AG04450 (cell line): ENCODE measurements around the gene OR10A5. TPM values are rescaled to one million over a fixed set of nuclear protein-coding genes. Genes with fewer than 3 reads are reported as not detected.
"Not testable (repeated sequence)": the region's sequence is repeated elsewhere in the genome, so short reads cannot be mapped to it uniquely, and the experiment has no call there.

Experiments used
- CTCF ChIA-PET: fragments of 300-600, 350-600 bp; formaldehyde crosslinking; extraction: SDS; loops from one replicate; lab custom pipeline; 2022; ENCODE audit warnings: antibody characterized with exemption, inconsistent platforms; lab: Charles Lee
- POLR2A ChIA-PET: fragments of 350-600 bp; formaldehyde crosslinking; extraction: SDS; loops from one replicate; lab custom pipeline; 2021; ENCODE audit warnings: antibody characterized with exemption, inconsistent platforms; lab: Yijun Ruan, JAX
- DNase-seq: peaks from one replicate; pipeline ENCODE4 v3.0.0-alpha.2; 2011; ENCODE audit warnings: low read depth, low spot score
- H3K27ac ChIP-seq: one replicate; pipeline ENCODE4 v1.5.1; 2012; ENCODE audit warnings: low read depth, low read length, control low read depth
- H3K27me3 ChIP-seq: one replicate; pipeline ENCODE4 v1.6.0; 2012; ENCODE audit warnings: low read length; ENCODE audit not compliant: control insufficient read depth, insufficient read depth
- H3K4me3 ChIP-seq: 2 replicates; pipeline ENCODE4 v1.5.1; 2011; ENCODE audit warnings: mild to moderate bottlenecking, low read depth, low read length, control low read depth
- H3K9me3 ChIP-seq: 2 replicates; pipeline ENCODE4 v1.5.1; 2012; ENCODE audit warnings: low read length; ENCODE audit not compliant: control insufficient read depth, insufficient read depth
- polyA minus RNA-seq: library from RNA; depleted of rRNA, polyadenylated mRNA; stranded (reverse); fragments of >200 nt; gene quantifications from 2 replicates; pipeline ENCODE4 v1.2.3, GENCODE V29; 2011; rRNA and poly(A)+ RNA removed
- polyA plus RNA-seq: library from polyadenylated mRNA; depleted of rRNA; stranded (reverse); fragments of >200 nt; gene quantifications from 2 replicates; pipeline ENCODE4 v1.2.3, GENCODE V29; 2011; rRNA removed
- TF ChIP-seq, protein P1 (sequence below): IDR thresholded peaks from 2 replicates; pipeline ENCODE4 v1.5.1; 2011; ENCODE audit warnings: low read depth, low read length, control low read depth, inconsistent platforms

The OR10A5 gene, protein sequence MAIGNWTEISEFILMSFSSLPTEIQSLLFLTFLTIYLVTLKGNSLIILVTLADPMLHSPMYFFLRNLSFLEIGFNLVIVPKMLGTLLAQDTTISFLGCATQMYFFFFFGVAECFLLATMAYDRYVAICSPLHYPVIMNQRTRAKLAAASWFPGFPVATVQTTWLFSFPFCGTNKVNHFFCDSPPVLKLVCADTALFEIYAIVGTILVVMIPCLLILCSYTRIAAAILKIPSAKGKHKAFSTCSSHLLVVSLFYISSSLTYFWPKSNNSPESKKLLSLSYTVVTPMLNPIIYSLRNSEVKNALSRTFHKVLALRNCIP
- polyA plus RNA-seq (not detected in 2 replicates), polyA minus RNA-seq (not detected in 2 replicates)

DNA sequence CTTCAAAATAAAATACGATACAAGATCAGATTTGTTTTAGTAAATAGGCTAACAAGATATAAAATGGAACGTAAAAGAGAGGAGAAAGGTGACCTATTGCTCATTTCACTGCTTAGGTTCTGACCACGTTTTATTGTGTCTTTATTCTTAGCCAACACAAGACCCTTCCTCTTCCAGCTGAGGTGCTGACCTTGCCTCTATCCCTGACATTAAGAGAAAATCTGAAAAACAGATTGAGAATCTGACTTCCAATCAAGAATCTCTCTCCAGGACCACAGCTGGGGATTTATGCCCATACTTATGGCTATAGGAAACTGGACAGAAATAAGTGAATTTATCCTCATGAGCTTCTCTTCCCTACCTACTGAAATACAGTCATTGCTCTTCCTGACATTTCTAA, at the start of gene OR10A5:
OR10A5 (plus strand) TSS at position 301 of the 400 bp plus-strand sequence; CDS start at position 301, 0 bp downstream.
- ChIA-PET POLR2A (no interaction called here), CTCF (interaction anchor here (1.0 kb wide), 1 partner anchor 33 kb away, joined by 3 read pairs; no protein-coding TSS in a partner anchor)
- TF ChIP-seq, protein P1, sequence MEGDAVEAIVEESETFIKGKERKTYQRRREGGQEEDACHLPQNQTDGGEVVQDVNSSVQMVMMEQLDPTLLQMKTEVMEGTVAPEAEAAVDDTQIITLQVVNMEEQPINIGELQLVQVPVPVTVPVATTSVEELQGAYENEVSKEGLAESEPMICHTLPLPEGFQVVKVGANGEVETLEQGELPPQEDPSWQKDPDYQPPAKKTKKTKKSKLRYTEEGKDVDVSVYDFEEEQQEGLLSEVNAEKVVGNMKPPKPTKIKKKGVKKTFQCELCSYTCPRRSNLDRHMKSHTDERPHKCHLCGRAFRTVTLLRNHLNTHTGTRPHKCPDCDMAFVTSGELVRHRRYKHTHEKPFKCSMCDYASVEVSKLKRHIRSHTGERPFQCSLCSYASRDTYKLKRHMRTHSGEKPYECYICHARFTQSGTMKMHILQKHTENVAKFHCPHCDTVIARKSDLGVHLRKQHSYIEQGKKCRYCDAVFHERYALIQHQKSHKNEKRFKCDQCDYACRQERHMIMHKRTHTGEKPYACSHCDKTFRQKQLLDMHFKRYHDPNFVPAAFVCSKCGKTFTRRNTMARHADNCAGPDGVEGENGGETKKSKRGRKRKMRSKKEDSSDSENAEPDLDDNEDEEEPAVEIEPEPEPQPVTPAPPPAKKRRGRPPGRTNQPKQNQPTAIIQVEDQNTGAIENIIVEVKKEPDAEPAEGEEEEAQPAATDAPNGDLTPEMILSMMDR = no peak
- H3K27me3 ChIP-seq = no peaks in the 10 kb centered on the region
- no peak within 1 kb of the TSS for H3K27ac ChIP-seq
- H3K4me3 ChIP-seq = no peak within 1 kb of the TSS
- no peaks in the 10 kb centered on the region for H3K9me3 ChIP-seq
- DNase-seq = no peak

DNA sequence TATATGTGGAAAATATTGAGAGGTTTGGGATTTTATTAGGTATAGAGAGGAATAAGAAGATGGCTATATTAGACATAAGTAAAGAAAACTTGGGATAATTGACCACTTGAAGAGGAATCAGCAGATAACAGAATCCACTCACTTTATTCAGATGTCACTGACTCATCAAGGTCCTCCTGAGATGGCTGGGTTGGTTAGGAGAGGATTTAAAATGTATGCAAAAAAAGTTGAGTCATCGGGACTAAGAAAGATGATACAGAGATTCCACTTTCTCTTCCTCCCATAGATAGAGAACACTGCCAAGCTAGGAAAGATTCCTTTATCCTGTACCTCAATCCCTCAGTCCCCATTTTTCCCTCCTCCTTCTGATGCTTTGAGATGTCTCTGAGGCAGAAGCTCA, 46.1 kb upstream of the OR10A5 start, which contains the start of gene OR6A2:
OR6A2 (minus strand) TSS at position 288 of the 400 bp plus-strand sequence. CDS start 3,981 bp downstream, outside the sequence.
- Histone ChIP-seq H3K4me3 (no peak within 1 kb of the TSS), H3K27me3 (no peaks in the 10 kb centered on the region), H3K27ac (no peak within 1 kb of the TSS), H3K9me3 (no peaks in the 10 kb centered on the region)
- ChIA-PET POLR2A (no interaction called here), CTCF (interaction anchor here (1.5 kb wide), 1 partner anchor 13 kb away, joined by 6 read pairs; no protein-coding TSS in a partner anchor)
- TF ChIP-seq, protein P1 = no peak
- DNase-seq = no peak

DNA sequence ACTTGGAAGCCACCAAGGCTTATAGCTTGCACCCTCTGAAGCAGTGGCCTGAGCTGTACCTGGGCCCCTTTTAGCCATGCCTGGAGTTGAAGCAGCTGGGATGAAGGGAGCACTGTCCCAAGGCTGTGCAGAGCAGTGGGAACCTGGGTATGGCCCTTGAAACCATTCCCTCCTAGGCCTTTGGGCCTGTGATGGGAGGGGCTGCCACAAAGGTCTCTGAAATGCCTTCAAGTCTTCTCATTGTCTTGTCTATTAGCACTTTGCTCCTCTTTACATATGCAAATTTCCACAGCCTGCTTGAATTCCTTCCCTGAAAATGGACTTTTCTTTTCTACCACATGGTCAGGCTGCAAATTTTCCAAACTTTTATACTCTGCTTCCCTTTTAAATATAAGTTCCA, 44.4 kb upstream of the OR10A5 start:
- DNase-seq, CTCF ChIA-PET, H3K27ac ChIP-seq, H3K27me3 ChIP-seq, H3K4me3 ChIP-seq, H3K9me3 ChIP-seq, POLR2A ChIA-PET: not testable (repeated sequence)

DNA sequence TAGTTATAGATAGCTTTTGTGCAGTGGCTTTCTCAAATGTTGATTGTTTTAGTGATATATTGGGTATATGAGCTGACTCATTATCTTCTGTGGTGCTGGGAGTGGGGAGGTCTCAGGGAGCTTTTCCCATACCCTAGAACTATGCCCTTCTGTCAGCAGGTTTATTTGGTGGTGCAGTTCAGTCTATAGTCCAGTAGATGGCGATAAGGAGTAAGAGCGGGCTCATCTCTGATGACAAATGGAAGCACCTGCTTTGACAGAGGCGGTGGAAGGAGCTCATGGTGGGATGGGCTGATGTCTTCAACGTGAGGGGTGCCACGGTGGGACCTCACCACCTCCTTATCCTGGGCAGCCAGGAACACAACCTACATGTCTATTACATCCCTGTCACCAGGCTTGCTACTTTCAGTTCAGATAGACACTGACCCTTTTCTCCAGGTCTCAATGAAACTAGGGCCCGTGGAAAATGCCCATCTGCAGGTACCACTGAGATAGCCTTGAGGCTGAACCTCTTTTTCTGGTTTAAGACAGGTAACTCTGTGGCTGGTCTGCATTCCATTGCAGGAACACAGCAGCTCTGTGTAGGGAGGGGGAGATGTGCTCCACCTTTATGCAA, 33.0 kb upstream of the OR10A5 start:
- ChIA-PET CTCF (interaction anchor here (0.6 to 2.7 kb wide), 64 partner anchors 9 to 630 kb away, joined by 3 to 25 read pairs (median 5); partner anchors contain the start of genes NLRP14, OR10A2, OR10A5 and OR2AG2), POLR2A (no interaction called here)
- H3K9me3 ChIP-seq = no peaks in the 10 kb centered on the region
- DNase-seq = no peak
- TF ChIP-seq, protein P1 = peak; percentile 98
- no peaks in the 10 kb centered on the region for H3K27me3 ChIP-seq
- H3K4me3 ChIP-seq = no peak overlapping the region
- no peak overlapping the region for H3K27ac ChIP-seq

DNA sequence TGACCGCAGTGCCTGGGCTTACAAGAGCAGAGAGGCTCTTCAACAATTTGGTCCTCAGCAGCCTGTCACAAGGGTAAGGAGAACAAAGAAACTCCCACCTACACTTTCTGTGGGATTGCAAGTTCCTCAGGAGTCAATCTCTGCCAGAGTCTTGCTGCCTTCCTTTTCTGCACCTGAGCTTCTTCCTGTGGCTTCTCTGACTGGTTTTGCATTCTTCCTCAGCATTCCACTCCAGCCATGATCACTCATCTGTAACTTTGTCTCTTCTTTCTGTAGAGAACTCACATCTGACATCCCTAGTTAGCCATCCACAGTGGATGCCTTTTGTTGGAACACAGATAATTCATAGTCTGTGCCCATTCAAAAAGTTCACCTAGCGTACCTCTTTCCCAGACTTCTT, 31.8 kb upstream of the OR10A5 start:
- ChIA-PET CTCF (interaction anchor here (1.2 to 2.7 kb wide), 3 partner anchors 10 to 244 kb away, joined by 6 to 25 read pairs (median 7); partner anchors contain the start of gene NLRP14), POLR2A (no interaction called here)
- Histone ChIP-seq H3K9me3 (no peaks in the 10 kb centered on the region), H3K4me3 (no peak overlapping the region), H3K27me3 (no peaks in the 10 kb centered on the region), H3K27ac (no peak overlapping the region)
- TF ChIP-seq, protein P1 = no peak
- no peak for DNase-seq
